HG03095 (cell line): ENCODE data around the gene KNOP1.
"Not testable (repeated sequence)": the region's sequence is repeated elsewhere in the genome, so short reads cannot be mapped to it uniquely, and the experiment has no call there.

Experiments used
- ATAC-seq: cut with Tn5 transposase; IDR thresholded peaks from one replicate; pipeline ENCODE4 v1.9.1; 2021; ENCODE audit warnings: moderate library complexity; ENCODE audit not compliant: unreplicated experiment

KNOP1 gene

GRCh38 chr16:19688396-19689024 lies 29.5 kb downstream of the KNOP1 start:
- ATAC-seq, result no peak

- ATAC-seq, result no peak
Observed at GRCh38 chr16:19687279-19687678, 30.7 kb downstream of the KNOP1 start.

GRCh38 chr16:19685176-19685575 lies 32.9 kb downstream of the KNOP1 start:
- ATAC-seq, result no peak

GRCh38 chr16:19683453-19684236 lies 34.4 kb downstream of the KNOP1 start:
- ATAC-seq, result no peak

- ATAC-seq, result no peak
Observed at GRCh38 chr16:19681637-19682036, 36.4 kb downstream of the KNOP1 start.

GRCh38 chr16:19680881-19681340 lies 37.1 kb downstream of the KNOP1 start:
- ATAC-seq, result no peak

- ATAC-seq, result not testable (repeated sequence)
Observed at GRCh38 chr16:19679281-19679680, 38.7 kb downstream of the KNOP1 start.

GRCh38 chr16:19678804-19679203 lies 39.2 kb downstream of the KNOP1 start:
- no peak for ATAC-seq

- no peak for ATAC-seq
Observed at GRCh38 chr16:19677402-19677801, 40.6 kb downstream of the KNOP1 start.

- ATAC-seq, result no peak
Observed at GRCh38 chr16:19674485-19674884, 43.5 kb downstream of the KNOP1 start.

- no peak for ATAC-seq
Observed at GRCh38 chr16:19672378-19672777, 45.6 kb downstream of the KNOP1 start.

- no peak for ATAC-seq
Observed at GRCh38 chr16:19666477-19666876, 51.5 kb downstream of the KNOP1 start.

GRCh38 chr16:19665313-19665712 lies 52.7 kb downstream of the KNOP1 start:
- not testable (repeated sequence) for ATAC-seq

- no peak for ATAC-seq
Observed at GRCh38 chr16:19664166-19664565, 53.9 kb downstream of the KNOP1 start.

- ATAC-seq, result no peak
Observed at GRCh38 chr16:19662351-19662750, 55.7 kb downstream of the KNOP1 start.

GRCh38 chr16:19660432-19660831 lies 57.6 kb downstream of the KNOP1 start:
- no peak for ATAC-seq

GRCh38 chr16:19659554-19659953 lies 58.5 kb downstream of the KNOP1 start:
- no peak for ATAC-seq

- no peak for ATAC-seq
Observed at GRCh38 chr16:19657831-19658230, 60.2 kb downstream of the KNOP1 start.

- no peak for ATAC-seq
Observed at GRCh38 chr16:19655242-19655777, 62.7 kb downstream of the KNOP1 start.

GRCh38 chr16:19654147-19654546 lies 63.9 kb downstream of the KNOP1 start:
- ATAC-seq, result no peak
